T-helper 2 cell treated with Interferon-gamma antibody and Interleukin-4, amounts not matched to agents 100 ng/mL and 5 ng/mL, for 36 hours (primary cell): Measurements from ENCODE around the gene TCP11L2. TPM values are rescaled to one million over a fixed set of nuclear protein-coding genes. Genes with fewer than 3 reads are reported as not detected.

Experiments
- intact Hi-C: fragments of 100-400 bp; cut with micrococcal nuclease; formaldehyde crosslinking; loops from one replicate; pipeline ENCODE4 v1.15.1; 2023
- total RNA-seq: library from RNA; stranded (reverse); gene quantifications from 2 replicates; pipeline ENCODE4 v1.2.3, GENCODE V29; 2022

The TCP11L2 gene
- total RNA-seq, 1 donor from 2014 or later, result 10.4 TPM

GRCh38 chr12:106386813-106387535 lies 84.4 kb downstream of the TCP11L2 start:
- intact Hi-C loops, result loop anchor here (1.0 to 5.0 kb wide), 5 partner anchors 30 to 705 kb away; partner anchors contain the start of genes CRY1 and POLR3B

- intact Hi-C loops, result loop anchor here (5.0 kb wide), 1 partner anchor 704 kb away; the partner anchor contains the start of gene CRY1
Measured at GRCh38 chr12:106387848-106388377, 85.4 kb downstream of the TCP11L2 start.

DNA sequence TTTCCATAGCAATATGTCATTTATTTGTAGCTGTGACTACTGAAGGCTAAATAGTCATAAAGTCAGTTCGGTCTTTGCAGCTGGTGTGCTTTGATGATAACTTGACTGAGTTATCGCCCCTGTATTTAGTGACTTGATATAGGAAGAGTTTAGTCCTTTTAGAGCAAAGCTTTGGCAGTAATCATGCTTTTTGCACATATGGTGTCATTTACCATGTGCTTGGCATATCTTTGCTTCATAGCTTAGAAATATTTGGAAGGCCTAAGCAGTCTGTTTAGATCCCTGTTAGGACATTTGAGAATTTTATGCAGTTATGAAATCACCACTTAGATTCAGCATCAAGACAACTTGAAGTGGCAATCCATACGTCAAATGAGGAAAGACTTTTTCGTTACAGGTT lies 86.6 kb downstream of the TCP11L2 start:
- intact Hi-C loops, result loop anchor here (5.0 kb wide), 1 partner anchor 703 kb away; the partner anchor contains the start of gene CRY1

DNA sequence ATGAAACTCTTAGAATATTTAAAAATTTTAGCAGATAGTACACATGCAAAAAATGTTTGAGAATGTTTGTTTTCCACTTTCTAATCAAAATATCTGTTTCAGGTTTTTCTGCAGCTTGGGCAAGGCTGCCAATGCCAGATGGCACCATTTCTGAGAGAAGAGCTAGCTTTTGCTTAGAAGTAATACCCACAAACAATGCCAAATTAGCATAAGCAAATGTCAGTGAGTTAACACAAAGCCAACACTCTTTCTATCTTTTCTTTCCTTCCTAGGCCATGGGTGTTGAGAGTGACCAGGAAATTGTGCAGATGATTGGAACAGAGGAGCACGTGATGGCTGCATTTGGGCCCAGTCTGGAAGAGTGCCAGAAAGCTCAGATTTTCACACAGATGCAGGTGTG lies 90.2 kb downstream of the TCP11L2 start:
- intact Hi-C loops, result no loop called here

Other genes with a start within 250 kb of the TCP11L2 start
- gene NUAK1, start 163.8 kb upstream of the TCP11L2 start, total RNA-seq, result not detected in 2 replicates
- 4.9 TPM in 2 replicates for gene CKAP4, start 54.7 kb upstream of the TCP11L2 start, total RNA-seq
- gene POLR3B, start 55.0 kb downstream of the TCP11L2 start, total RNA-seq, result 8.1 and 8.8 TPM in 2 replicates